GM13976 (cell line): Measurements from ENCODE around the gene KDM8.

ENCODE experiments used
- DNase-seq: peaks from one replicate; pipeline ENCODE4 v3.0.0; 2012; ENCODE audit warnings: low spot score
- in situ Hi-C: fragments of 300-500 bp; cut with MboI; formaldehyde crosslinking; loops from one replicate; pipeline ENCODE4 v1.12.0; 2022; ENCODE audit warnings: low sequenced_read_pairs, mixed read lengths, inconsistent platforms; ENCODE audit not compliant: unreplicated experiment
- TF ChIP-seq, protein P1 (sequence below): IDR thresholded peaks from 2 replicates; pipeline ENCODE4 v1.5.1; 2012; ENCODE audit warnings: borderline replicate concordance, mild to moderate bottlenecking; ENCODE audit not compliant: insufficient read depth; ENCODE audit errors: extremely low read depth, missing control alignments, control extremely low read depth

KDM8 gene

DNA sequence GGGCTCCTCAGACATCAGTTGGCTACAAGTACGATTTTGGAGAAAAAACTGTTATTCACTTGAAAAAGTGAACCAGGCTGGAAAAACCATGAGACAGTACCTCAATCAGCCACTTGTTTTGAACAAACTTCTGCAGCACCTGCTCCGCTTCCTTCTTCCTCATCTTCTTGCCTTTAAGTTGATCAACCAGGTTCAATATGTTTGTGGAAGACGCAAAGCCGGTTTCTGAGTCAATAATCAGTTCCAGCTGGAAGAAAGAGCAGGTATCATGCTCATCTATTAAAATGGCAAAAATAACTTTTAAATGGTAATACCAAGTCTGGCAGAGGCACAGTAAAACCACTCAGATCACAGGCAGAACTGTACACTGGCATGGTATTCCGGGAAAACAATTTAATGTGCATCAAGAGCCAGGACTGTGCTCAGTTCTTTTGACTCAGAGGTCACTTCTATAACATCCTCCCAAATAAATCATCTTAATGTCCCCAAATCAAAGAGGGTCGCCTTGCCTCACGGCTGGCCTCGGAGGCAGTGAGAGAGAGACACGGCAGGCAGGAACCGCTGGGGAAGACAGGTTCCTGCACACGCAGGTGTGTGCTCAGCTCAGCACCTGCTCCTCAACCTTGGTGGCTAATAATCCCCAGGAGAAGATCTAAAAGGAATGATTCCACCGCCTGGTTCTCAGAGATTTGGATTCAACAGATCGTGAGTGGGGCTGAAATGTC is 29.7 kb downstream of the KDM8 start:
- no peak for DNase-seq
- TF ChIP-seq, protein P1, sequence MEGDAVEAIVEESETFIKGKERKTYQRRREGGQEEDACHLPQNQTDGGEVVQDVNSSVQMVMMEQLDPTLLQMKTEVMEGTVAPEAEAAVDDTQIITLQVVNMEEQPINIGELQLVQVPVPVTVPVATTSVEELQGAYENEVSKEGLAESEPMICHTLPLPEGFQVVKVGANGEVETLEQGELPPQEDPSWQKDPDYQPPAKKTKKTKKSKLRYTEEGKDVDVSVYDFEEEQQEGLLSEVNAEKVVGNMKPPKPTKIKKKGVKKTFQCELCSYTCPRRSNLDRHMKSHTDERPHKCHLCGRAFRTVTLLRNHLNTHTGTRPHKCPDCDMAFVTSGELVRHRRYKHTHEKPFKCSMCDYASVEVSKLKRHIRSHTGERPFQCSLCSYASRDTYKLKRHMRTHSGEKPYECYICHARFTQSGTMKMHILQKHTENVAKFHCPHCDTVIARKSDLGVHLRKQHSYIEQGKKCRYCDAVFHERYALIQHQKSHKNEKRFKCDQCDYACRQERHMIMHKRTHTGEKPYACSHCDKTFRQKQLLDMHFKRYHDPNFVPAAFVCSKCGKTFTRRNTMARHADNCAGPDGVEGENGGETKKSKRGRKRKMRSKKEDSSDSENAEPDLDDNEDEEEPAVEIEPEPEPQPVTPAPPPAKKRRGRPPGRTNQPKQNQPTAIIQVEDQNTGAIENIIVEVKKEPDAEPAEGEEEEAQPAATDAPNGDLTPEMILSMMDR: no peak
- in situ Hi-C loops: loop anchor here (10.0 kb wide), 2 partner anchors 132 to 222 kb away; no protein-coding TSS in a partner anchor

DNA sequence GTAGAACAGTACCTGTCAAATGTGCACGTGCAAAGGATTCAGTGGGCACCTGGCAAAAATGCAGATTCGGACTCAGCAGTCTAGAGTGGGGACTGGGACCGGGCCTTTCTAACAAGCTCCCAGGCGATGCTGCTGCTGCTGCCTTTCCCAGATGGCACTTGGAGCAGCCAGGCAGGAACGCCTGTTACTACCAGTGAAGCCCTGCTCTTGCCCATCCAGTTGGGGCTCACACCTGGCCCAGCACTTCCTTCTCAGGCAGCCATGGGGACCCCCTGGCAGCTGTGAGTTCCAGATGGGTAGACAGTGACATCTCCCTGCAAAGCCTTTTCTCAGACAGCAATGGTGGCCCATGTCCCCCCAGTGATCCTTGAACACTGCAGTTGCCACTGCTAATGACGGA is 30.4 kb downstream of the KDM8 start:
- in situ Hi-C loops: loop anchor here (10.0 kb wide), 2 partner anchors 131 to 221 kb away; no protein-coding TSS in a partner anchor
- no peak for DNase-seq
- TF ChIP-seq, protein P1: no peak

DNA sequence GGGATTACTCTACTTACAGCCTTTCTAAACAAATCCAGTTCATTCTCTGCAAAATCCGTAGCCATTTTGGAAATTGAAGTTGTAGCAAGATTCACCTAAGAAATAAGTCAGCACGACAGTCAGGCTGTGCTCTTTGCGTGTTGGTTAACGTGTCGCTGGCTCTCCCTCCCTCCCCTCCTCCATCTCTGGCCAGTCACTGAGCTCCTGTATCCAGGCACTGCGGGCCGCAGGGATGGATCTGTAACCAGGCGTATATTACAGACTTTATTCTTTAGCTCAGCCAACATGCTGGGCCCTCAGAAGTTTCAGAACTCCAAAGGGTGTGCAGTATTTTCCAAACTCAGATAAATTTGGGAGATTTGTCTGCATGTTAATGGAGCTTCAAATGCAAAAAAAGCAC is 30.8 kb downstream of the KDM8 start:
- in situ Hi-C loops: loop anchor here (10.0 kb wide), 2 partner anchors 131 to 221 kb away; no protein-coding TSS in a partner anchor
- TF ChIP-seq, protein P1: no peak
- DNase-seq: no peak

DNA sequence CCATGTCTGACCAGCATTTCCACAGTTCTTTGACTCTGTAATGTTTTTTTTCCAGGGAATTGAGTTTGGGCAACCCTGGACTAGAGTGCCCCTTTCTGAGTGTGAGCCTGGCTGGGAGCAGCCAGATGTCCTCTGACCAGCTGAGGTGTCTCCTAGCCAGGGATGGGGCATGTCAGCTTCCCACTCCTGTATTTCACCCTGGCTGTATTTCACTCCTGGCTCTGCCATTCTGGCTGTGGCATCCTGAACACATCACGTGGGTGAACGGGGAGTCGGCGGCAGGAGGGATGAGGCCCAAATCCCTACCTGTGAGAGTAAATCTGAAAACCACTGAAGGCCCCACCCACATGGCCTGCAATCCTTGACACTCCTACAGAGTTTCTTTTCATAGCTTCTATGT is 31.3 kb downstream of the KDM8 start:
- in situ Hi-C loops: loop anchor here (10.0 kb wide), 2 partner anchors 130 to 220 kb away; no protein-coding TSS in a partner anchor
- DNase-seq: no peak
- TF ChIP-seq, protein P1: peak; percentile 8

DNA sequence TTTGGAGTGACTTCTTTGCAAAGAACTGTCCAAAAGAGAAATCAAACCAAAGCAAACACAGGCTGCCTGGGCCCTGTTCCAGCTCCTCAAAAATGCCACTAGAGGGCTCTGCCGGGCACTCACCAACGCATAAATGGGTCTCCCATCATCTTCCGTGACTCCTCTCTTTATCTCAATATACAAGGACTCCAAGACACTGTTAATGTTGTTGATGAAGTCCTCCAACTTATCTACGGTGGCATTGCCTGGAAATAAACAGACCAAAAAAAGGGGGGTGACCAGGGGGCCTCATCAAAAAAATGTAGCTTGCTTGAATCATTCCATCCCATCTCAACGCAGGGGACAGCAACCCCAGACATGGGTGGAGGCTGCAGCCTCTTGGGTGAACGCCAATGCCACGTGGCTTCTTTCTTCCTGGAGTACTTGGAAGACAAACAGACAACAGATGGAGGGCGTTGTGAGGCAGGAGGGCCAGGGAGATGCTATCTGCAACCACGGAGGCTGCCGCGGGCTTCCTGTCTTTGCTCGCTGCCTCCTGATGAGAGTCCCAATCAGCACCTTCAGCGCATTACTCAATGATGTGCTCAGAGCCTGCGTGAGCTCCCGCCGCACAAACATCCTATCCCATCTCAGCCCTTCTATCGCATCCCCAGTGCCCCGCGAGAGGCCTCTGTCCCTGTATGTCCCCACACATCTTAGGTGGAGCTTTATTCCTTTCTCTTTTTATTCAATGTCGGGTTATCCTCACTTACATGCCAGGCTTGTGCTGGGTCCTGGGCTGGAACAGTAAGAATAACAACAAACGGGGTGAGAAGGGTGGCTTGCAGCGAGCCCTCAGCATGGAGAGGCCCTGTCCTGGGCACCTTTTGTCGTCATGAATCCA is 32.0 kb downstream of the KDM8 start:
- DNase-seq: peak; percentile 76
- TF ChIP-seq, protein P1: peak; percentile 65
- in situ Hi-C loops: loop anchor here (10.0 kb wide), 2 partner anchors 130 to 220 kb away; no protein-coding TSS in a partner anchor

DNA sequence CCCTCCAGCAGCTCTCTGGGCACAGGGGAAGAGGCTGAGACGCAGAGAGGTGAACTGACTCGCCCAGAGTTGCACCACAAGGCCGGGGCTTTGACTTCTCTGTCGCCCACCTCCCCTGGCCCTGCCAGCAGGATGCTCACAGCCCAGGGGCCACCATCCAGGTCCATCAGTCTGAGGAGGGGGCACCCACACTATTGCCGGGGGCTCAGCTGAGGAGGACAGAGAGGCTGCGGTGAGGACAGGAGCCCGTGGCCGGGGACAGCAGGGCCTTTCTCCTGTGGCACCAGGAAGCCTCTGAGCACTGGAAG is 32.6 kb downstream of the KDM8 start:
- no peak for DNase-seq
- in situ Hi-C loops: loop anchor here (10.0 kb wide), 2 partner anchors 129 to 219 kb away; no protein-coding TSS in a partner anchor
- TF ChIP-seq, protein P1: no peak
